Activated naive CD4-positive, alpha-beta T cell (primary cell): ENCODE results near the gene TNRC18.

Source experiments
- DNase-seq, 4 experiments: peaks; one replicate each; lab custom pipeline; 2025; lab: John Stamatoyannopoulos, UW

Gene TNRC18

DNA sequence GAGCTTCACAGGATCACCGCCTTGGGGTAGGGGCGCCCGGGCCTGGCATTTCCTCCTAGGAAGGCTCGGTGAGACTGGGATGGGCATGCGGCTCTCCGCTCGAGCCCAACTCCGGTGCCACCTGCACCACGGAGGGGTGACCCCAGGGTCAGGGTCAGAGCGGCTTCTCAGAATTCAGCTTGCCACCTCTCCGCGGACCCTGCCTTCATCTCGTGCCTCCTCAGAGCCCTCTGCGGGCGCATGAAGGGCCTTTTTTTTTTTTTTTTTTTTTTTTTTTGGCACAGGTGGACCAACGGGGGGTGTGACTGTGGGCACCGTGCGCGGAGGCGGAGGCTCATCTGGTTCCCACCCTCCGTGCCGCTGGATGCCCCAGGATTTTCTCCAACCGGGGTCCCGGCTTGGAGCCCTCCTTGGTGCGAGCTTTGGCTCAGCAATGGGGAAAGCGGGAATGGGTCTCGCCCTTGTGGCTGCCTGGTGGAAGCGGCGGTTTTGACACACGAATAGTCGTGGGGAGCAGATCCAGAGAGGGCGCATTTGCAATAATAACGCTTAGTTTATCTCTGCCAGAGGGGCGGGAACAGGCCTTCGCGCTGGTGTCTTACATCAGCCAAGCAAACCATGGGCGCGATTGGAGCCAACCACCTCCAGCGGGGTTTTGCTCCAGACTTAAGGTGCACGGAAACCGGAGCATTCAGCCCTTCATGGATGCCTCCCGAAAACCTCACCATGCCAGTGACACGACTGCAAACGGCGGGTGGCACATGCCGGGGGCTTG, 5.0 kb upstream of the TNRC18 start:
- DNase-seq, result no peak

DNA sequence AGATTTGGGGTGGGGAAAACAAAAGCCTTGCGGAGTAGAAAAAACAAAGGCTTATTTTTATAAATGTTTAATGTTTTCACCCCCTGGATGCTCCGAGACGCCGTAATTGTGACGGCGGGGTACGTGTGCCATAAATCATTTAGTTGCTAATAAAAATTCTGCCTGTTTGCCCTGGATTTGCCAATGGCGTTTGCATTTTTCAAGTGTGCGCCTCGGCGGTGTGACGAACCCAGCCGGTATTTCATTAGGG, 2.5 kb upstream of the TNRC18 start:
- DNase-seq, result no peak

GRCh38 chr7:5425507-5426225, 2.0 kb upstream of the TNRC18 start:
- no peak for DNase-seq

- no peak for DNase-seq
Measured at GRCh38 chr7:5424749-5425506, 1.3 kb upstream of the TNRC18 start.

DNA sequence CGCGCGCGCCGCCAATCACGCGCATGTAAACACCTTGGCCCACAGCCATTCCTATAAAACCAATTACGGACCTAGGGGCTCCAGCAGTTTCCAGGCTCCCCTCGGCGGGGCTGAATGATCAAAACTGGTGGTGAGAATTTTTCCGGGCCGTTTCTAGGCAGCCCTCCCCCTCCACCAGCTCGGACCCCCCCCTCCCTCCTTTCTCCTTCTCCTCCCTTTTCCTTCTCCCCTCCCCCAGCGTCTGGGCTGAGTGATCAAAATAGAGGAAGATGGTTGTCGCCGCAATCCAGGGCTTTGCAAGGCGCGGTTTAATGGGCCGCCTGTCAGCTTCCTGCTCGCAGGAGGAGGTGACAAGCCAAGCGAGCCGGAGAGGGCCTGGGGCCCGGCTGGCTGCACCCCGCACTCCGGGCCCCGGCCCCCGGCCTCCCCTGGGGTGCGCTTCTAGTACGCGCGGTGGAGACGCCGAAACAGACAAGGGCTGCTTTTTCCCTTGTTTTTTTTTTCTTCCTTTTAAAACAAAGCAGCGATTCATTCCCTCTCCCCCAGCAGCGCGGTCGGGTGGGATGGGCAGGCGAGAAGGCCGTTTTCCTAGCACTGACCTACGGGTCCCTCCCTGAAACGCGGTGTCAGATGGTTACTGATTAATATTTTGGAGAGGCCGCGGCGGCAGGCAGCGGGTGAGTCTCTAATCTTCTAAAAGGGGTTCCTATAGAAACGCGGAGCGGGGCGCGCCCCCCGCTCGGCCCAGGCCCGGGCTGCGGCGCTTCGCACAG, 528 bp upstream of the TNRC18 start:
- no peak for DNase-seq

DNA sequence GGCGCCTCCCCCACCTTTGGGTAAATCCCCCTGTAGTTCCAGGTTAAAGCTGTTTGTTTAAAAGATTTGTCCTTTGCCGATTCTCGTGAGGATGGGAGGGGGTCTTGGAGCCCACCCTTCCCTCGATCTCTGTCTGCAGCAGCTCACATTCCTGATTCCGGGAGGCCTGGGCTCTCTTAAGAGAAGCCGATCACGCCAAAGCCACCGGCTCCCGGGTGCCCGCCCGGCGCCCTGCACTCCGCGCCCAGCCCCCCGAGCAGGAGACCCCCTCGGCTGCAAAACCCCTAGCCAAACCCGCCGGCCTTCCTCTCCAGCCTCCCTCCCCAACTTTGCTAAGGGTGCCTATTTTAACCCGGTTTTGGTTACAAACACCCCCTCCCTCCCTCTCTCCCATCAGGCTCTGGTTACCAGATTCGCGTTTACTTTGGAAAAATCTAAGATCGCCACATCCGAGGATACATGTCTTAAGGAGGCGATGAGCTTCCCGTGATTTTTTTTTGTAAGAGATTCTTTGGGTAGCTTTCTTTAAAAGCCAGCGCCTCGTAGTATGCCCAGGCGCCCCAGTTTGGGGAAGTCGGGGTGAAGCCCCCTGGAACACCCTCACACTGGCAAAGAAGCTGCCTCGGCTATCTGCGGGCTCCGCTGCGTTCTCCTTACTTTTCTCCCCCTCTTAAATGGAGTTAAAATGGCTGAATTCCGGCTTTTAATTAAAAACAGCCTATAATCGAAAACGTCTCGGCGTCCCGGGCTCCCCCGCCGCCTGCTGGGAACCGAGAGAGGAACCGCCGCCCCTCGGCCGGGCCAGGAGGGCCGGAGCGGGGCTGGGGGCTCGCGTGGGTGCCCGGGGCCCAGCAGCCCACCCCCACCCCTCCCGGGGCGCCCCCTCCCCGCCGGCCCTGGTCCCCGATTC, 983 bp downstream of the TNRC18 start:
- no peak for DNase-seq

DNA sequence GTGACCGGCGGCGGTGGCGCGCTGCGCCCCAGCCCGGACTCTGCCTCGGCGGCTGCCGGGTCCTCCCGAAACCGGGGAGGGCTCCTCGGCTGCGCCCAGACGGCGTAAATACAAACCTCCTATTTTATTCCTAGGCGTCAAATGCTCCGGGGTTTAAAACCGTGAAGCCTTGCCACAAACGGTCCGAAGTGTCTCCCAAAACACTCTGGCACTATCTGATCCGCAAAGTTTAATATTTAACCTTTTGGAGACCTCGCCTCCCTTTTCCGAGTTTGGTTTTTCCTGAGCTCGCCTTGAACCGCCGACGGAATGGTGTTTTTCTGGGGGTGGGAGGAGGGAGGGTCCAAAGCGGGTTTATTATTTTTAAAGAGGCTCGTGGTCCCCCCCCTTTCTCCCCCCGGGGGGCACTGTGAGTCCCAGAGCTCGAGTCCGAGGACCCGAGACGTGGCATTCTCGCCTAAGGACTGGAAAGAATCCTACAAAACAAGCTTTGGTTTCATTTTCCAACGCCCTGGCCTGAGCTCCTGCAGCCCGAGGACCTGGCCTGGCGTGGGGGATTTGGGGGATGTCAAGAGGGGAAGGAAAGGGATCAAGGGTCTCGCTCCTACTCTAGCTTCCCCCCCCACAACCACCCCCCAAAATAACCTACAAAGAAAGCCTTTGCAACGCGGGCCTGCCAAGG, 1.8 kb downstream of the TNRC18 start:
- DNase-seq, result no peak

DNA sequence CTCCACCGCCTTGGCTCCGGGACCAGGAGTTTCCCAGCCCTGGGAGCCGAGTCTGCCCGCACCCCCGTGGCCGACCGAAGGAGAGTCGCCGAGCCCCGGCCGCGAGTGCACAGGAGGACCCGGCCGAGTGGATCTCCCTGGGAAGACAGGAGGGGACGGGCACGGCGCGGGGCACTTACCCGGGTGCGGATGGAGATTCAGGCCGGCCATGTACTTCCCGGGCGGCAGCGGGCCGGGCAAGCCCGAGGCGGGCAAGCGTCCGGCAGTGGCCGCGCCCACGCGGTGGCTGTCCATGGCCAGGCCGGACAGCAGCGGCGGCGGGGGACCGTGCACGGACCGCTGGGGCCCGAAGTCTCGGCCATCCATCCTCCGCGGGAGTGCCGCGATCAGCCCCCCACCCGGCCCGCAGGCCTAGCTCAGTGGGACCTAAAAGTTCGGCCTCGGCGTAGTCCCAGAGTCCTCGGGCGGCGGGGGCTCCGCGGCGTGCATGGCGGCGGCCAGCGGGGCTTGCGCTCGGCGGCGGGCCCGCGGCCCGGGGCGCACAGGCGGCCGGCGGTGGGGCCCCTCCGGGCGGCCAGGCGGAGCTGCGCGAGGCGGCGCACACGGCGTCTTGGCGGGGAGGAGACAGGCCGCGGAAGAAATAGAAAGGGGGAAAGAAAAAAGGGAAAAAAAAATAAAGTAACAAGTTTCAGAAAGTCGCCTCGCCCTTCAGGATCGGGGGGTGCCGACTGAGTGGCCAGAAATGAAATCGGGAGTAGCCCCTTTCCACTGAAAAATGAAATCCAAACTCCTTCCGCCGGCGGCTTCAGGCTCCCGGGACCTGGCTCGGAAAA, 2.5 kb downstream of the TNRC18 start:
- no peak for DNase-seq

DNA sequence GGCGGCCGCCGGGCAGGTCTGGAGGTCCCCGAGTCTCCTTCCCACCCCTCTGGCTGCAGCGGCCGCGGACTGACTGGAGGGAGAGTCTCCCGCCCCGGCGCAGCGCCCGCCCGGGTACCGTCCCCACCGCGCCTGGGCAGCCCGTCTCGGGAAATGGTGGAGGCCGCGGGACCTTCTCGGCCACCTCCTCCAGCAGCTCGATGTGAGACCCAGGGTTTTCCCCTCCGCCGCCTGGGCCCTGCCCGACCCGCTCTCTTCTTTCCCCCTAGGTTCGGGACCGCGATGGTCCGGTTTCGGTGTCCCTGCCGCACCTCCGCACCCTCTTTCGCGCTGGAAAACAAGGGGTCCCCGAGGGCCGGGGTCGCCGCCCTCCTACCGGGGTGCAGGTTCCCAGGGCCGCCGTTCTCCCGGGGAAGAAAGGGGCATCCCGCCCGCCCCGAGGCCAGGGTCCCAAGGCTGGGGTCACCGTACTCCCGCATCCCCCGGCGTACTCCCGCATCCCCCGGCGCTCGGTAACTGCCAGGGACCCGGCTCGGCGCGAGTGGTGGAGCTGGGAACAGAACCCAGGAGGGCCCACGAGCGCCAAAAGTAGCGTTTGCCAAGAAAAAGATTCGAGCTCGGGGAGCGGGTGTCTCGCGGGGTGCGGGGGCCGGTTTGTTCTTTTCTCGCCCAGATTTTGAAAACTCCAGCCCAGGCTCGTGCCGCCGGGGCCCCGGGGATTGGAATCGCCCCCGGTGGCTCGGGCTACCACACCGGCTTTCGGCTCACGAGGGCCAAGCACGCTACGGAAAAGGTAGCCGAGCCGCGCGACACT, 3.4 kb downstream of the TNRC18 start:
- no peak for DNase-seq

DNA sequence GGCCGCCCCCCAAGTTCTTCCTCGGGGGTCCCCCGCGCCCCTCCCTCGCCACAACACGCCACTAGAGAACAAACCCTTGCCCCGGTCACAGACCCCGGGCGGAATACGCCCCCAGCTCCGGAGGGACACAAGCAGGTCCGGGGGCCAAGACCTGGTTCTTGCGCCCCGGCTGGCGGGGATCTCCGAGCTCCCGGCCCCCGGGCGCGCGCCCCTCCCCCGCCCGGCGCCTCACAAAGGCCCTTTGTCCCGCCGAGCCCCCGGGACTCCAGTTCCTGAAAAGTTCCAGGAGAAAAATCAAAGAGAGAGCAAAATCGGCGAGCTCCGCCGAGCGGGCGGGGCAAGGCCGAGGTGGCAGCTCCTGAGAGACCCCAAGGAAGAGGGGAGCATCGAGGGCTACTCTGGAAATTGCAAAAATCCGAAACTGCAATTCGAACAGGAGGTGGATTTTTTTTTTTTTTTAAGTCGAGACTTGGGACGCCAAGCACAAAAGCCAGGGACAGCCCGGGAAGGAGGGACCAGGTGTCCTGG, 4.0 kb downstream of the TNRC18 start:
- no peak for DNase-seq

- DNase-seq, result no peak
Measured at GRCh38 chr7:5418285-5418582, 5.4 kb downstream of the TNRC18 start.

GRCh38 chr7:5417106-5418071, 6.2 kb downstream of the TNRC18 start:
- DNase-seq, result no peak

DNA sequence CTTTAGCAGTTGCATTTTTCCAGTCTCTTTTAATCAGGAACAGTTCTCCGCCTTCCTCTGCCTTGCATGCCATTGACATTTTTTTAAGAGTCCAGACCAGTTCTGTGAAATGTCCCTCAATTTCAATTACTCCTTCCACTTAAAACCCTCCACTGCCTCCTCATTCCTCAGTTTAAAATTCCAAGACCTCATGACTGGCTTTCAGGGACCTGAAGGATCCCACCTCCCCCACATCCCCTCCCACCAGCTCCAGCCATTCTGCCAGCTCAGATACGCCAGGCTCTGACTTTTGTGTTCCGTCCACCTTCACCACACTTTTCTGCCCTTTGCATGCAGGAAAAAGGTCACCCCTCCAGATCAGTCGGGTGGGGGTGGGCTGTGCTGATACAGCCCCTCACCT, 8.7 kb downstream of the TNRC18 start:
- DNase-seq, result no peak

GRCh38 chr7:5413449-5413786, 10.2 kb downstream of the TNRC18 start:
- no peak for DNase-seq

- no peak for DNase-seq
Measured at GRCh38 chr7:5408777-5409176, 14.9 kb downstream of the TNRC18 start.

DNA sequence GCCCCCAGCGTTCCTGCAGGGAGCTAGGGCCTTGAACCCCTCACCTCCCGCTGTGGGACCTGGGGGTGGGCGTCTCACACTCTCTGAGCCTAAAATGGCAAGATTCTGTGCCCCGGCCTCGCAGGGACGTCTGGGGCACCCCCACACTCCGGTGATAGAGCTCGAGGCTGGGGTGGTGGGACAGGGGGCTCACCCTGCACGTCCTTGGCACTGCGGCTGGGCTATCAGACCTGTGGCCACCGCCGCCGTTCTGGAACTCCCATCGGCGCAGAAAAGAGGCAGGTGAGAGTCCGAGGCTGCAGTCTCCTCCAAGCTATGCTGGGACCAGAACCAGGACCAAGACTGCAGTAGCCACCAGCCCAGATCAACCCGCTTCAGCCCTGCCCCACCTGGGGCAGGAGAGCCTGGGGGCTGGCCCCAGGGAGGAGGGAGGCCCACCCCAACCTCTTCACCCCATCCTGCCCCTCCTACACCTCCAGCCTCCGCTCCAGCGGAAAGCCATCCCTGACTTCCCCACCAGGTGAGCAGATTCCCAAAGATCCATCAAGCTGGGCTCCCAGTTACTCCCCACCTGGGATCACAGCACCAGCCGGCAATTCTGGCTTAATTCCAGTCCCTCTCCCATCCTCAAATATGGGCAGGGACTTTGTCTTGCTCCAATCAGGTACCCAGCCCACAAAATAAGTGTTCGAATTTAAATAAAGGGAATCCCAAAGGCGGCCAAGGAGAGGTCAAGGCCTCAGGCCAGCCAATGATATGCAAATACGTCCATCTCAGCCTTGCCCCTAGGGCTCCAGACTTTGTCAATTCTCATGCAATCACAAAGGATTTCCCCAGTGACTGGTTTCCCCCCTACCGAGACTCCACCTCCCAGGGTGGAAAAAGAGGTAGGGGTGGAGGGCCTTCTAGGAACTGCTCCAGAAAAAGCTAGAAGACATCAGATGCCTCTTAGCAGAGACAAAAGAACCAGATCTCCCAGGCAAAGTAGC, 16.4 kb downstream of the TNRC18 start:
- no peak for DNase-seq

DNA sequence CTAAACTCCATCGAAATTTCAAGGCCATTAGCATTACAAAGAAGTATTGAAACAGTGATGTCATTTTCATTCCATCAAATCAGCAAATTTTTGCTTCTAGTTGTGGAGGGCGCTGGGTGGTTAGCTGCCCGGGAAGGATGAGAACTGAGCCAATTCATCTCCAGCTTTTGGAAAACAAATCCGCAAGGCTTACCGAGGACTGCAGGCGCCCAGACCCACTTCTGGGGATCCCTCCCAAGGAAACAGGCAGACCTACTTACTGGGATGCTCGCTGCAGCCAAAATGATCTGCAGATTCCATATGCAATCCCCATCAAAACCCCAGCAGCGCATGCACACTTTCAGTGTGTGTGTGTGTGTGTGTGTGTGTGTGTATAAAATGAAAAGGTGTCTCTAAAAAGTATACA, 19.2 kb downstream of the TNRC18 start:
- no peak for DNase-seq
